Measurements from ENCODE around the gene RNF43. TPM values are rescaled to one million over a fixed set of nuclear protein-coding genes. Genes with fewer than 3 reads are reported as not detected.
A peak's percentile ranks its signal among the peaks of the same experiment; 100 is the strongest.

The RNF43 gene
- total and polyA plus RNA-seq, 2 of the 13 experiments (the other 11 are each of a cell fraction or from before 2014, with no cell fraction given): 31.0 to 53.4 TPM

- no peak for TF ChIP-seq ZBTB34 (CRISPR knock-in tag; IDR thresholded peaks at IDR 0.05)
- peak; percentile 97 for TF ChIP-seq CTCF (CRISPR knock-in tag; IDR thresholded peaks at IDR 0.05)
- no peak; the same call in 1 of the 2 replicates for TF ChIP-seq ZBTB7B (CRISPR knock-in tag; IDR thresholded peaks at IDR 0.05)
- no peak for TF ChIP-seq MAFF (IDR thresholded peaks at IDR 0.05; ENCODE audit: low read depth, low read length)
- TF ChIP-seq ZUFSP (CRISPR knock-in tag; IDR thresholded peaks at IDR 0.05; ENCODE audit: borderline replicate concordance): no peak
- no peak for TF ChIP-seq ZNF484 (CRISPR knock-in tag; IDR thresholded peaks at IDR 0.05; ENCODE audit: borderline replicate concordance, low read depth)
- no peak for TF ChIP-seq KLF6 (CRISPR knock-in tag; IDR thresholded peaks at IDR 0.05)
- no peak for TF ChIP-seq FIP1L1 (IDR thresholded peaks at IDR 0.05; ENCODE audit: borderline replicate concordance, insufficient read depth, low read depth, low read length)
- no peak for TF ChIP-seq ISL2 (CRISPR knock-in tag; IDR thresholded peaks at IDR 0.05)
- no peak for TF ChIP-seq KLF16 (CRISPR knock-in tag; IDR thresholded peaks at IDR 0.05)
- no peak for TF ChIP-seq ZSCAN31 (CRISPR knock-in tag; IDR thresholded peaks at IDR 0.05; ENCODE audit: low read depth)
- no peak for TF ChIP-seq MED8 (CRISPR knock-in tag; IDR thresholded peaks at IDR 0.05; ENCODE audit: insufficient replicate concordance)
- TF ChIP-seq ZNF816 (CRISPR knock-in tag; IDR thresholded peaks at IDR 0.05; ENCODE audit: borderline replicate concordance): no peak
- no peak for TF ChIP-seq TCF7L2 (IDR thresholded peaks at IDR 0.05; ENCODE audit: low read depth, low read length)
- TF ChIP-seq ZNF737 (CRISPR knock-in tag; IDR thresholded peaks at IDR 0.05; ENCODE audit: borderline replicate concordance): no peak
- TF ChIP-seq MEIS2 (CRISPR knock-in tag; IDR thresholded peaks at IDR 0.05): no peak
- TF ChIP-seq SETDB1 (CRISPR knock-in tag; IDR thresholded peaks at IDR 0.05; ENCODE audit: borderline replicate concordance): no peak
- TF ChIP-seq IRF9 (CRISPR knock-in tag; IDR thresholded peaks at IDR 0.05; ENCODE audit: borderline replicate concordance): no peak
- TF ChIP-seq MEIS1 (CRISPR knock-in tag; IDR thresholded peaks at IDR 0.05; ENCODE audit: borderline replicate concordance): no peak
- TF ChIP-seq ZNF224 (CRISPR knock-in tag; IDR thresholded peaks at IDR 0.05): no peak
- TF ChIP-seq ZNF598 (CRISPR knock-in tag; IDR thresholded peaks at IDR 0.05; ENCODE audit: borderline replicate concordance): no peak
- no peak; the same call in 1 of the 2 replicates for TF ChIP-seq KLF11 (CRISPR knock-in tag; IDR thresholded peaks at IDR 0.05)
- no peak for TF ChIP-seq ZNF766 (CRISPR knock-in tag; IDR thresholded peaks at IDR 0.05; ENCODE audit: borderline replicate concordance)
- TF ChIP-seq ZNF501 (CRISPR knock-in tag; IDR thresholded peaks at IDR 0.05): no peak
Measured at GRCh38 chr17:58447039-58447975, 30.0 kb upstream of the RNF43 start (continued).
